NCI-H748 treated with DMSO at 0.1 percent for 48 hours (cell line): Measurements from ENCODE around the gene MEIS3.

Experiments used
- DNase-seq: peaks from one replicate; lab custom pipeline; 2025; lab: John Stamatoyannopoulos, UW

MEIS3 gene

GRCh38 chr19:47419030-47419783 is at the start of gene MEIS3:
Gene MEIS3, minus strand, starts transcription at chr19:47419527. Its CDS starts 446 bp downstream, at chr19:47419081.
- DNase-seq: no peak

- no peak for DNase-seq
Observed at GRCh38 chr19:47467914-47468313, 48.6 kb upstream of the MEIS3 start.

- DNase-seq: no peak
Observed at GRCh38 chr19:47465957-47466356, 46.6 kb upstream of the MEIS3 start.

- no peak for DNase-seq
Observed at GRCh38 chr19:47464675-47465419, 45.5 kb upstream of the MEIS3 start.

- DNase-seq: no peak
Observed at GRCh38 chr19:47461876-47462275, 42.5 kb upstream of the MEIS3 start.

- DNase-seq: no peak
Observed at GRCh38 chr19:47459477-47459876, 40.1 kb upstream of the MEIS3 start.

- DNase-seq: no peak
Observed at GRCh38 chr19:47458672-47459071, 39.3 kb upstream of the MEIS3 start.

GRCh38 chr19:47456721-47457474 is 37.6 kb upstream of the MEIS3 start:
- no peak for DNase-seq

GRCh38 chr19:47450478-47450877 is 31.2 kb upstream of the MEIS3 start:
- no peak for DNase-seq

- no peak for DNase-seq
Observed at GRCh38 chr19:47448360-47448727, 29.0 kb upstream of the MEIS3 start.

- DNase-seq: no peak
Observed at GRCh38 chr19:47447470-47448359, 28.4 kb upstream of the MEIS3 start.

- peak; percentile 30 for DNase-seq
Observed at GRCh38 chr19:47446534-47447469, 27.5 kb upstream of the MEIS3 start.

- peak; percentile 38 for DNase-seq
Observed at GRCh38 chr19:47445937-47446402, 26.6 kb upstream of the MEIS3 start.

GRCh38 chr19:47445527-47445926 is 26.2 kb upstream of the MEIS3 start:
- no peak for DNase-seq

GRCh38 chr19:47444388-47444821 is 25.1 kb upstream of the MEIS3 start:
- DNase-seq: no peak

- DNase-seq: no peak
Observed at GRCh38 chr19:47443331-47443730, 24.0 kb upstream of the MEIS3 start.

GRCh38 chr19:47438793-47439220 is 19.5 kb upstream of the MEIS3 start:
- DNase-seq: no peak

GRCh38 chr19:47437500-47437899 is 18.2 kb upstream of the MEIS3 start:
- DNase-seq: no peak

GRCh38 chr19:47436712-47437401 is 17.5 kb upstream of the MEIS3 start:
- DNase-seq: peak; percentile 93
